H1 (cell line): ENCODE measurements around the gene DNAL1. TPM values are rescaled to one million over a fixed set of nuclear protein-coding genes. Genes with fewer than 3 reads are reported as not detected.
A peak's percentile ranks its signal among the peaks of the same experiment; 100 is the strongest.

ENCODE experiments used
- CTCF ChIA-PET: fragments of 300-600 bp; sonication (Branson Sonifier 250); formaldehyde crosslinking; loops from one replicate; lab custom pipeline; 2021; ENCODE audit not compliant: partially characterized antibody; lab: Charles Lee
- POLR2A ChIA-PET: fragments of 300-600 bp; sonication (Branson Sonifier 250); formaldehyde crosslinking; loops from one replicate; lab custom pipeline; 2021; ENCODE audit warnings: inconsistent platforms; ENCODE audit not compliant: partially characterized antibody; lab: Charles Lee
- DNase-seq, 2 experiments: peaks; one replicate each; pipeline versions ENCODE4 v3.0.0 to v3.0.0-alpha.2; 2010 to 2022; ENCODE audit warnings: low spot score in 2 of 2, low read depth in 1 of 2, mixed read lengths in 1 of 2
- FAIRE-seq: peaks from 2 replicates; lab custom pipeline; 2011; peaks lifted over from hg19 to GRCh38; lab: Jason Lieb, UNC
- H2AFZ ChIP-seq: 2 replicates; pipeline ENCODE4 v1.8.1; 2012; ENCODE audit warnings: low read length, inconsistent platforms
- H2AK5ac ChIP-seq: 2 replicates; pipeline ENCODE4 v1.6.1; 2013; ENCODE audit warnings: low read depth, low read length
- H2BK120ac ChIP-seq: replicated peaks from 2 replicates; pipeline ENCODE3; 2013; ENCODE audit warnings: low read depth, low read length, inconsistent platforms
- H2BK12ac ChIP-seq: 2 replicates; pipeline ENCODE4 v1.6.1; 2013; ENCODE audit warnings: low read depth, low read length
- H2BK15ac ChIP-seq: 2 replicates; pipeline ENCODE4 v1.6.1; 2013; ENCODE audit warnings: low read length
- H2BK20ac ChIP-seq: 2 replicates; pipeline ENCODE4 v1.6.1; 2013; ENCODE audit warnings: low read length
- H2BK5ac ChIP-seq: 2 replicates; pipeline ENCODE4 v1.6.1; 2013; ENCODE audit warnings: low read depth, low read length
- H3K14ac ChIP-seq: 2 replicates; pipeline ENCODE4 v1.6.1; 2013; ENCODE audit warnings: inconsistent platforms; ENCODE audit not compliant: insufficient read length
- H3K18ac ChIP-seq: 2 replicates; pipeline ENCODE4 v1.6.1; 2013; ENCODE audit warnings: low read length; ENCODE audit errors: extremely low read depth
- H3K23ac ChIP-seq: 2 replicates; pipeline ENCODE4 v1.6.1; 2013; ENCODE audit warnings: inconsistent platforms; ENCODE audit not compliant: insufficient read length
- H3K23me2 ChIP-seq: 2 replicates; pipeline ENCODE4 v1.6.1; 2013; ENCODE audit warnings: low read depth, low read length
- H3K27ac ChIP-seq: 2 replicates; pipeline ENCODE4 v1.6.1; 2011; ENCODE audit warnings: low read depth, low read length, inconsistent platforms
- H3K27me3 ChIP-seq, 4 experiments: replicated peaks in 1 of 4; 1 replicate in 1 of 4; 2 replicates in 3 of 4; pipeline versions ENCODE4 v1.6.1 to v1.8.1; 2011 to 2013; ENCODE audit warnings: low read length in 3 of 4, mild to moderate bottlenecking in 3 of 4, inconsistent platforms in 2 of 4, mixed read lengths in 2 of 4, moderate library complexity in 1 of 4; ENCODE audit not compliant: control insufficient read depth in 3 of 4, insufficient read depth in 3 of 4; ENCODE audit errors: extremely low read depth in 1 of 4
- H3K36me3 ChIP-seq, 4 experiments: 2 replicates each; pipeline versions ENCODE4 v1.6.1 to v1.8.1; 2011 to 2013; ENCODE audit warnings: mild to moderate bottlenecking in 4 of 4, low read length in 3 of 4, moderate library complexity in 2 of 4, control low read depth in 1 of 4, inconsistent platforms in 1 of 4; ENCODE audit not compliant: insufficient read depth in 4 of 4, control insufficient read depth in 2 of 4
- H3K4ac ChIP-seq: replicated peaks from 2 replicates; pipeline ENCODE3; 2013; ENCODE audit warnings: low read length, low read depth, mixed read lengths, inconsistent platforms; ENCODE audit not compliant: insufficient read length
- H3K4me1 ChIP-seq, 4 experiments: replicated peaks in 1 of 4; 1 replicate in 1 of 4; 2 replicates in 3 of 4; pipeline versions ENCODE4 v1.6.1 to v1.8.1; 2011 to 2013; ENCODE audit warnings: low read length in 3 of 4, inconsistent platforms in 2 of 4, mixed read lengths in 1 of 4; ENCODE audit not compliant: insufficient read depth in 4 of 4, control insufficient read depth in 3 of 4
- H3K4me2 ChIP-seq, 2 experiments: 2 replicates each; pipeline versions ENCODE4 v1.6.1 to v1.8.1; 2011 to 2013; ENCODE audit warnings: low read depth in 2 of 2, low read length in 2 of 2, control low read depth in 1 of 2, inconsistent platforms in 1 of 2, mild to moderate bottlenecking in 1 of 2; ENCODE audit not compliant: insufficient read depth in 1 of 2
- H3K4me3 ChIP-seq, 4 experiments: fragments of 200-600, 300-600 bp in 1 of 4; sonication (generic), shearing (Covaris generic), sonication (Bioruptor Twin) in 1 of 4; 2 replicates each; pipeline versions ENCODE4 v1.5.1 to v1.8.1; 2011 to 2016; ENCODE audit warnings: low read length in 4 of 4, low read depth in 3 of 4, control low read depth in 2 of 4, inconsistent platforms in 2 of 4, mild to moderate bottlenecking in 2 of 4, mixed read lengths in 1 of 4, moderate library complexity in 1 of 4; ENCODE audit not compliant: insufficient read depth in 2 of 4; ENCODE audit errors: extremely low read depth in 1 of 4
- H3K56ac ChIP-seq: replicated peaks from 2 replicates; pipeline ENCODE3; 2013; ENCODE audit warnings: low read depth, mild to moderate bottlenecking, mixed read lengths, low read length, inconsistent platforms; ENCODE audit not compliant: insufficient read length
- H3K79me1 ChIP-seq: 2 replicates; pipeline ENCODE4 v1.6.1; 2013; ENCODE audit warnings: low read depth, low read length, control low read depth
- H3K79me2 ChIP-seq, 2 experiments: 2 replicates each; pipeline versions ENCODE4 v1.6.1 to v1.8.1; 2012 to 2013; ENCODE audit warnings: low read length in 2 of 2, mild to moderate bottlenecking in 2 of 2, inconsistent platforms in 1 of 2; ENCODE audit not compliant: insufficient read depth in 2 of 2, control insufficient read depth in 1 of 2
- H3K9ac ChIP-seq, 4 experiments: replicated peaks in 1 of 4; 1 replicate in 1 of 4; 2 replicates in 3 of 4; pipeline versions ENCODE4 v1.6.1 to v1.8.1; 2011 to 2013; ENCODE audit warnings: low read depth in 3 of 4, low read length in 3 of 4, control low read depth in 2 of 4, mild to moderate bottlenecking in 2 of 4, moderate library complexity in 2 of 4, inconsistent platforms in 1 of 4; ENCODE audit errors: extremely low read depth in 1 of 4
- H3K9me3 ChIP-seq, 2 experiments: 2 replicates each; pipeline versions ENCODE4 v1.6.1 to v1.8.1; 2012 to 2013; ENCODE audit warnings: mild to moderate bottlenecking in 2 of 2, moderate library complexity in 2 of 2, control low read depth in 1 of 2, inconsistent platforms in 1 of 2, low read depth in 1 of 2, low read length in 1 of 2, mixed read lengths in 1 of 2; ENCODE audit not compliant: insufficient read depth in 2 of 2
- H4K20me1 ChIP-seq, 2 experiments: replicated peaks in 1 of 2; 2 replicates each; pipeline versions ENCODE3 to v1.8.1; 2011 to 2013; ENCODE audit warnings: inconsistent platforms in 2 of 2, low read length in 2 of 2, mild to moderate bottlenecking in 1 of 2; ENCODE audit not compliant: insufficient read depth in 2 of 2, control insufficient read depth in 1 of 2
- H4K5ac ChIP-seq: 2 replicates; pipeline ENCODE4 v1.6.1; 2013; ENCODE audit warnings: low read length, low read depth, mixed read lengths, inconsistent platforms; ENCODE audit not compliant: insufficient read length
- H4K8ac ChIP-seq: 2 replicates; pipeline ENCODE4 v1.8.0; 2013; ENCODE audit warnings: mild to moderate bottlenecking, moderate library complexity, low read length, inconsistent platforms; ENCODE audit not compliant: insufficient read depth; ENCODE audit errors: extremely low read depth
- H4K91ac ChIP-seq: replicated peaks from 2 replicates; pipeline ENCODE3; 2013; ENCODE audit warnings: low read length, mixed read lengths, inconsistent platforms; ENCODE audit not compliant: insufficient read length
- EGR1 ChIP-seq: IDR thresholded peaks from 2 replicates; pipeline ENCODE4 v1.6.1; 2011; ENCODE audit warnings: low read depth, low read length, borderline replicate concordance
- FOSL1 ChIP-seq: IDR thresholded peaks from 2 replicates; pipeline ENCODE4 v1.6.1; 2011; ENCODE audit warnings: mild to moderate bottlenecking, low read depth, low read length, moderate library complexity; ENCODE audit not compliant: insufficient read depth
- HDAC2 ChIP-seq, 2 experiments: fragments of 300-600 bp in 1 of 2; sonication (generic) in 1 of 2; IDR thresholded peaks; 2 replicates each; pipeline ENCODE4 v1.6.1; 2011 to 2012; ENCODE audit warnings: low read depth in 2 of 2, low read length in 2 of 2, mild to moderate bottlenecking in 2 of 2, moderate library complexity in 2 of 2, borderline replicate concordance in 1 of 2, inconsistent platforms in 1 of 2
- JUN ChIP-seq: IDR thresholded peaks from 2 replicates; pipeline ENCODE4 v1.6.1; 2011; ENCODE audit warnings: low read depth, mild to moderate bottlenecking, improper control_type of control experiment, low read length
- MAX ChIP-seq: IDR thresholded peaks from 2 replicates; pipeline ENCODE4 v1.6.1; 2012; ENCODE audit warnings: inconsistent platforms
- RNF2 ChIP-seq: fragments of 200-900, 300-1000 bp; sonication (generic); IDR thresholded peaks from 2 replicates; pipeline ENCODE4 v1.7.1; 2016; ENCODE audit warnings: borderline replicate concordance, low read depth, mild to moderate bottlenecking, antibody characterized with exemption, low read length; ENCODE audit not compliant: poor library complexity, severe bottlenecking; ENCODE audit errors: missing control alignments
- RXRA ChIP-seq: IDR thresholded peaks from 2 replicates; pipeline ENCODE4 v1.6.1; 2011; ENCODE audit warnings: low read depth, mild to moderate bottlenecking, low read length, moderate library complexity; ENCODE audit not compliant: insufficient read depth
- SIX5 ChIP-seq: IDR thresholded peaks from 2 replicates; pipeline ENCODE4 v1.6.1; 2011; ENCODE audit warnings: mild to moderate bottlenecking, low read depth, low read length
- SP4 ChIP-seq: IDR thresholded peaks from 2 replicates; pipeline ENCODE4 v1.6.1; 2012; ENCODE audit warnings: low read length, inconsistent platforms
- SRF ChIP-seq: IDR thresholded peaks from 2 replicates; pipeline ENCODE4 v1.6.1; 2011; ENCODE audit warnings: mild to moderate bottlenecking, low read depth, low read length, moderate library complexity
- TAF7 ChIP-seq: optimal IDR thresholded peaks from 2 replicates; pipeline ENCODE3; 2011; ENCODE audit warnings: low read depth, mild to moderate bottlenecking, inconsistent platforms, low read length, moderate library complexity, borderline replicate concordance
- WGBS, 2 experiments: shearing (Covaris generic) in 1 of 2; methylation state at CpG; one replicate each; pipeline versions ENCODE4 v1.1.6 to v1.1.7; 2013 to 2015; ENCODE audit warnings: low lambda C conversion rate in 2 of 2, mixed read lengths in 2 of 2, inconsistent platforms in 1 of 2, low coverage in 1 of 2, missing lambda C conversion rate in 1 of 2; ENCODE audit not compliant: insufficient replicate concordance in 2 of 2, insufficient coverage in 1 of 2, insufficient read length in 1 of 2; ENCODE audit errors: extremely low coverage in 1 of 2, missing lambda C conversion rate in 1 of 2; 5-methylcytosine and 5-hydroxymethylcytosine counted together
- polyA plus RNA-seq, 7 experiments: library from polyadenylated mRNA; depleted of rRNA in 3 of 7; stranded (reverse) in 5 of 7; unstranded in 2 of 7; fragments of >200 nt in 5 of 7; fragments of 200-250 nt in 2 of 7; gene quantifications; 1 replicate in 5 of 7; 2 replicates in 1 of 7; 4 replicates in 1 of 7; pipeline versions ENCODE4 v1.2.1 to v1.2.3, GENCODE V29; 2011 to 2013; ENCODE audit warnings: missing spikeins in 2 of 7, mixed read lengths in 2 of 7
- total RNA-seq: library from RNA; stranded (reverse); fragmentation: NEBNext Ultra II Directional; extraction: Animal tissue kit (Norgen Biotek cat#: 25700); gene quantifications from 2 replicates; pipeline ENCODE4 v1.2.1, GENCODE V29; 2021

Gene DNAL1
- total and polyA plus RNA-seq, 2 of the 8 experiments (the other 6 are each of a cell fraction or from before 2014, with no cell fraction given), result 2.8 to 16.8 TPM

GRCh38 chr14:73742520-73743238 is 97.9 kb downstream of the DNAL1 start:
- no peak overlapping the region for H3K27ac ChIP-seq
- H2AK5ac ChIP-seq, result no peak overlapping the region
- no peak overlapping the region for H2BK120ac ChIP-seq
- no peak overlapping the region for H3K9ac ChIP-seq
- peaks cover 0 to 31% of the 10 kb centered on the region in 2 experiments; a peak in 1 of 4 replicates for H3K79me2 ChIP-seq
- no peak overlapping the region for H3K14ac ChIP-seq
- peak overlapping the region; percentile 89; the same call in 1 of the 2 replicates for H2BK12ac ChIP-seq
- WGBS, 2 experiments, result 85% methylated on average over 5 of the region's 6 CpGs; no CpG with 5 or more reads in 1 of the 2 experiments
- H3K4me1 ChIP-seq, result peaks cover 15 to 53% (median 38%) of the 10 kb centered on the region in 4 experiments
- H3K79me1 ChIP-seq, result peaks cover 10% of the 10 kb centered on the region
- H4K8ac ChIP-seq, result no peak overlapping the region
- H3K4me2 ChIP-seq, result peak overlapping the region in 1 of 2 experiments; percentile 49; a peak in 2 of 4 replicates
- H4K20me1 ChIP-seq, result peaks cover 5 to 13% of the 10 kb centered on the region in 2 experiments
- ChIA-PET CTCF (interaction anchor here (1.0 to 11.1 kb wide), 11 partner anchors 12 to 108 kb away, joined by 3 to 198 read pairs (median 6); a partner anchor contains a TSS), POLR2A (interaction anchor here (0.8 to 2.5 kb wide), 6 partner anchors 10 to 130 kb away, joined by 3 to 13 read pairs (median 4); partner anchors contain the start of gene ACOT6)
- no peak overlapping the region for H3K4me3 ChIP-seq
- no peaks in the 10 kb centered on the region for H3K23me2 ChIP-seq
- no peak overlapping the region for H4K5ac ChIP-seq
- no peak overlapping the region for H3K23ac ChIP-seq
- no peak overlapping the region for H3K4ac ChIP-seq
- no peak overlapping the region for H2AFZ ChIP-seq
- H3K9me3 ChIP-seq, result no peaks in the 10 kb centered on the region
- no peaks in the 10 kb centered on the region for H3K27me3 ChIP-seq
- no peak overlapping the region for H3K18ac ChIP-seq
- H2BK20ac ChIP-seq, result no peak overlapping the region
- no peak overlapping the region for H2BK15ac ChIP-seq
- DNase-seq, result no peak
- H2BK5ac ChIP-seq, result 0 out of 2 replicates have a peak overlapping the region, but pooled peaks have one; percentile 73
- no peak for FAIRE-seq
- H3K36me3 ChIP-seq, result peaks cover 0 to 11% (median 1%) of the 10 kb centered on the region in 4 experiments; a peak in 2 of 8 replicates
- no peak overlapping the region for H3K56ac ChIP-seq
- peak overlapping the region; percentile 80 for H4K91ac ChIP-seq
- TF ChIP-seq SRF (no peak), RNF2 (no peak), RXRA (no peak), EGR1 (no peak), JUN (no peak), FOSL1 (no peak), SP4 (no peak), MAX (no peak), SIX5 (no peak), HDAC2 (IDR thresholded peaks at IDR 0.05; ENCODE audit: borderline replicate concordance in 1 of 2, low read depth in 2 of 2, low read length in 2 of 2) (no peak), TAF7 (no peak)
